Kidney (tissue), 14 donors: ENCODE data around the gene PPP4R1. TPM values are rescaled to one million over a fixed set of nuclear protein-coding genes. Genes with fewer than 3 reads are reported as not detected.

Source experiments
- DNase-seq, 5 donors: peaks; one replicate each; pipeline ENCODE4 v3.0.0-alpha.2; 2013 to 2020
- FAIRE-seq: peaks from 2 replicates; lab custom pipeline; 2012; peaks lifted over from hg19 to GRCh38; lab: Jason Lieb, UNC
- H3K27ac ChIP-seq, 2 donors: one replicate each; pipeline ENCODE4 v1.7.0; 2013; ENCODE audit warnings: low read depth in 2 of 2, low read length in 2 of 2, inconsistent platforms in 1 of 2
- H3K27me3 ChIP-seq: one replicate; pipeline ENCODE4 v1.7.1; 2013; ENCODE audit warnings: low read length, inconsistent platforms; ENCODE audit not compliant: control insufficient read depth, insufficient read depth
- H3K36me3 ChIP-seq, 3 donors: one replicate each; pipeline versions ENCODE4 v1.7.0 to v1.7.1; 2013; ENCODE audit warnings: low read length in 3 of 3, control low read depth in 1 of 3, inconsistent platforms in 1 of 3; ENCODE audit not compliant: insufficient read depth in 3 of 3, control insufficient read depth in 2 of 3
- H3K4me1 ChIP-seq, 3 donors: one replicate each; pipeline versions ENCODE4 v1.7.0 to v1.7.1; 2013; ENCODE audit warnings: low read length in 3 of 3, inconsistent platforms in 1 of 3, low read depth in 1 of 3; ENCODE audit not compliant: control insufficient read depth in 2 of 3, insufficient read depth in 2 of 3
- H3K4me3 ChIP-seq, 3 donors: one replicate each; pipeline versions ENCODE4 v1.7.0 to v1.8.1; 2013; ENCODE audit warnings: low read length in 3 of 3, control low read depth in 1 of 3, inconsistent platforms in 1 of 3
- H3K9ac ChIP-seq, 3 donors: one replicate each; pipeline versions ENCODE4 v1.7.0 to v1.7.1; 2013; ENCODE audit warnings: low read length in 3 of 3, control low read depth in 1 of 3, inconsistent platforms in 1 of 3
- H3K9me3 ChIP-seq, 3 donors: one replicate each; pipeline versions ENCODE4 v1.7.0 to v1.7.1; 2013; ENCODE audit warnings: low read length in 3 of 3, control low read depth in 1 of 3, inconsistent platforms in 1 of 3; ENCODE audit not compliant: control insufficient read depth in 2 of 3, insufficient read depth in 1 of 3
- intact Hi-C: fragments of 100-400 bp; cut with DNase I; formaldehyde crosslinking; loops from one replicate; pipeline ENCODE4 v1.11.1; 2022
- polyA plus RNA-seq: library from polyadenylated mRNA; stranded (reverse); fragments of 350-450 nt; fragmentation: Illumina TruSeq; extraction: RNeasy Lipid Tissue Mini Kit (QIAGEN cat#74804); gene quantifications from one replicate; pipeline ENCODE4 v1.2.3, GENCODE V29; 2014; ENCODE audit warnings: low read depth, low replicate concordance; ENCODE audit not compliant: insufficient read depth
- total RNA-seq: library from RNA; stranded (reverse); fragmentation: NEBNext Ultra II Directional; extraction: Animal tissue kit (Norgen Biotek cat#: 25700); gene quantifications from one replicate; pipeline ENCODE4 v1.2.1, GENCODE V29; 2021
- TF ChIP-seq, protein P1 (sequence below): IDR thresholded peaks from 3 replicates; pipeline ENCODE4 v1.5.1; 2012; ENCODE audit warnings: mild to moderate bottlenecking, moderate library complexity, borderline replicate concordance; ENCODE audit not compliant: insufficient read depth; ENCODE audit errors: extremely low read depth
- donor health status: control.
- donor health status: control.
- donor health status: control.
- donor health status: control.
- donor health status: control.
- donor health status: DM: yes; HTN: yes; CAD: no.
- donor health status: Normal renal cell carcinoma (clear cell type).

Gene PPP4R1
- total and polyA plus RNA-seq, 2 donors from 2014 or later, result 23.9 to 122 TPM

DNA sequence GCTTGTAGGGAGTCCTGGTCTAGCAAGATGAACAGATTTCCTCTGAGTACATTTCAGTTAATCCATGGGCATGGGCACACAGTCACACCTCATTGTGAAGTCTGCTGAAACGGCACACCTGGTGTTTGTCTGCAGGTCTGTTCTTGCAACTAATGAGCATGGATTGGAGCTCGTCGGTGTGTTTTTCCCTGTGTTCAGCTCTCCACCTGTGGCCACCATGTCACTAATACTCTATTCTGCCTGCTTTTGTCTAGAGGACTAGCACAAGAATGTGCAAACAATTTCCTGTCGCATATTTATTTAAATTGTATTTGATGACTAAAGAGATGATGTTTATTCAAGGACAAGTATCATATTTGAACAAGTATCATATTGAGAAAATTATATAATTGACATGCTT is 24.5 kb upstream of the PPP4R1 start:
- no peaks in the 10 kb centered on the region for H3K27me3 ChIP-seq
- no peaks in the 10 kb centered on the region for H3K36me3 ChIP-seq
- no peaks in the 10 kb centered on the region for H3K9me3 ChIP-seq
- FAIRE-seq (no peak), DNase-seq (no peak)
- no peak overlapping the region for H3K9ac ChIP-seq
- no peak overlapping the region for H3K27ac ChIP-seq
- intact Hi-C loops, result no loop called here
- TF ChIP-seq, protein P1, sequence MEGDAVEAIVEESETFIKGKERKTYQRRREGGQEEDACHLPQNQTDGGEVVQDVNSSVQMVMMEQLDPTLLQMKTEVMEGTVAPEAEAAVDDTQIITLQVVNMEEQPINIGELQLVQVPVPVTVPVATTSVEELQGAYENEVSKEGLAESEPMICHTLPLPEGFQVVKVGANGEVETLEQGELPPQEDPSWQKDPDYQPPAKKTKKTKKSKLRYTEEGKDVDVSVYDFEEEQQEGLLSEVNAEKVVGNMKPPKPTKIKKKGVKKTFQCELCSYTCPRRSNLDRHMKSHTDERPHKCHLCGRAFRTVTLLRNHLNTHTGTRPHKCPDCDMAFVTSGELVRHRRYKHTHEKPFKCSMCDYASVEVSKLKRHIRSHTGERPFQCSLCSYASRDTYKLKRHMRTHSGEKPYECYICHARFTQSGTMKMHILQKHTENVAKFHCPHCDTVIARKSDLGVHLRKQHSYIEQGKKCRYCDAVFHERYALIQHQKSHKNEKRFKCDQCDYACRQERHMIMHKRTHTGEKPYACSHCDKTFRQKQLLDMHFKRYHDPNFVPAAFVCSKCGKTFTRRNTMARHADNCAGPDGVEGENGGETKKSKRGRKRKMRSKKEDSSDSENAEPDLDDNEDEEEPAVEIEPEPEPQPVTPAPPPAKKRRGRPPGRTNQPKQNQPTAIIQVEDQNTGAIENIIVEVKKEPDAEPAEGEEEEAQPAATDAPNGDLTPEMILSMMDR, result no peak
- H3K4me1 ChIP-seq, result no peaks in the 10 kb centered on the region
- H3K4me3 ChIP-seq, result no peak overlapping the region

DNA sequence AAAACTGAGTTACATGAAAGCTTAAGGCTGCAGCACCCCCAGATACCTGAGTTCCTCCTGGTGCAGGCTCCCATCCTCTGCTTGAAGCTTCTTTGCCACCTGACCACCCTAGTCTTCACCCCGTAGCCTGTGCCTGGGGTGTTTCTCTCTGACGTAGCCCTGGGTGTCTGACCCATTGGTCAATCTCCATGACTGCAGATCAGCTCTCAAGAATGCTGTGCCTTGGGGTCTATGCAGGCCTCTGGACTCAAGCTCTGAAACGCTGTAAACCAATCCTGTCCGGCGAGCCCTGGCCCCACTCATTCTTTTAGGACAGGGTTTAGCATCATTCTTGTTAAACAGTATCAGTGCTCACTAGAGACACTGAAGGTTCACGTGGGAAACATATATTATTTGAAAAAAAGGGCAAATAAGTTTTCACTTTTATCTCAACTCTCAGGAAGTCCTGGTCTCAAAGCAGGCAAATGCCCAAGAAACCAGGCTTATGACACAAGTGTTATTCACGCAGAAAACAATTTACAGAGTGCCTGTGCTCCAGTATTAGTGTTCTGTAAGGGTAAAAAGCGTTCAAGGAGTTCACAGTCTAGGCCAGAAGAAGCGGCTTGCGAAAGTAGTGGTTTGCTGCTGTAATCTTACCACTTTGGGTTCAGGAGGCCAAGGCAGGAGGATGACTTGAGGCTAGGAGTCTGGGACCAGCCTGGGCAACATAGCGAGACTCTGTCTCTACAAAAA is 22.8 kb upstream of the PPP4R1 start:
- FAIRE-seq (no peak), DNase-seq (no peak)
- H3K9me3 ChIP-seq, result no peaks in the 10 kb centered on the region
- no peaks in the 10 kb centered on the region for H3K27me3 ChIP-seq
- H3K9ac ChIP-seq, result no peak overlapping the region
- H3K36me3 ChIP-seq, result no peaks in the 10 kb centered on the region
- H3K4me3 ChIP-seq, result no peak overlapping the region
- intact Hi-C loops, result no loop called here
- H3K4me1 ChIP-seq, result peaks cover 0 to under 1% (median 0%) of the 10 kb centered on the region in 3 donors
- TF ChIP-seq, protein P1, result no peak
- H3K27ac ChIP-seq, result no peak overlapping the region

DNA sequence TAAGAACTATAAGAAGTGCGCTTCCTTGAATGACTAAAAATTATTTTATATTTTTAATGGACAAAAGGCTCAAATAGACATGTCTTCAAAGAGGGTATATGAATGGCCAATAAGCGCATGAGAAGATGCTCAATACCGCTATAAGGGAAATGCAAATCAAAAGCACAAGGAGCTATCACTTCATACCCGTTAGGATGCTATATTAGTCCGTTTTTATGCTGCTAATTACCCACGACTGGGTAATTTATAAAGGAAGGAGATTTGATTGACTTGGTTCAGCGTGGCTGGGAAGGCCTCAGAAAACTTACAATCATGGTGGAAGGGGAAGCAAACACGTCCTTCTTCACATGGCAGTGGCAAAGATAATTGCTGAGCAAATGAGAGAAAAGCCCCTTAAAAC is 20.5 kb upstream of the PPP4R1 start:
- H3K9me3 ChIP-seq, result no peaks in the 10 kb centered on the region
- no peak overlapping the region for H3K27ac ChIP-seq
- no peak for FAIRE-seq
- H3K4me3 ChIP-seq, result no peak overlapping the region
- no peak for DNase-seq
- TF ChIP-seq, protein P1, result no peak
- no peaks in the 10 kb centered on the region for H3K36me3 ChIP-seq
- no peaks in the 10 kb centered on the region for H3K27me3 ChIP-seq
- no peak overlapping the region for H3K9ac ChIP-seq
- intact Hi-C loops, result no loop called here
- H3K4me1 ChIP-seq, result peaks cover 0 to 6% (median 0%) of the 10 kb centered on the region in 3 donors
